Measurements from ENCODE around the gene STAM2. TPM values are rescaled to one million over a fixed set of nuclear protein-coding genes. Genes with fewer than 3 reads are reported as not detected.
A peak's percentile ranks its signal among the peaks of the same experiment; 100 is the strongest.
"Not testable (repeated sequence)": the region's sequence is repeated elsewhere in the genome, so short reads cannot be mapped to it uniquely, and the experiment has no call there.

STAM2 gene
- total RNA-seq, 2 donors from 2014 or later, result 26.8 to 27.3 TPM

GRCh38 chr2:152167065-152167464 is 8.5 kb downstream of the STAM2 start:
- Histone ChIP-seq H3K9me3 (no peaks in the 10 kb centered on the region), H3K36me3 (no peaks in the 10 kb centered on the region), H3K27me3 (no peaks in the 10 kb centered on the region), H3K4me3 (no peak overlapping the region), H3K4me1 (peaks cover 0 to 38% of the 10 kb centered on the region in 2 donors), H3K27ac (peak overlapping the region; percentile 3 to 12)
- no peak for TF ChIP-seq CTCF (IDR thresholded peaks at IDR 0.05)
- no peak for DNase-seq (ENCODE audit: low spot score)

GRCh38 chr2:152166633-152167032 is 8.9 kb downstream of the STAM2 start:
- peak overlapping the region; percentile 3 to 18 for H3K27ac ChIP-seq
- no peaks in the 10 kb centered on the region for H3K27me3 ChIP-seq
- TF ChIP-seq CTCF (IDR thresholded peaks at IDR 0.05), result no peak
- no peak for DNase-seq (ENCODE audit: low spot score)
- no peaks in the 10 kb centered on the region for H3K9me3 ChIP-seq
- H3K36me3 ChIP-seq, result no peaks in the 10 kb centered on the region
- H3K4me3 ChIP-seq, result no peak overlapping the region
- peaks cover 0 to 34% of the 10 kb centered on the region in 2 donors for H3K4me1 ChIP-seq

GRCh38 chr2:152165780-152166179 is 9.8 kb downstream of the STAM2 start:
- Histone ChIP-seq H3K36me3 (no peaks in the 10 kb centered on the region), H3K4me1 (peaks cover 0 to 26% of the 10 kb centered on the region in 2 donors), H3K27me3 (no peaks in the 10 kb centered on the region), H3K27ac (no peak overlapping the region), H3K9me3 (no peaks in the 10 kb centered on the region), H3K4me3 (no peak overlapping the region)
- no peak for DNase-seq (ENCODE audit: low spot score)
- TF ChIP-seq CTCF (IDR thresholded peaks at IDR 0.05), result no peak

GRCh38 chr2:152165306-152165705 is 10.3 kb downstream of the STAM2 start:
- H3K4me3 ChIP-seq, result no peak overlapping the region
- no peaks in the 10 kb centered on the region for H3K27me3 ChIP-seq
- no peak overlapping the region for H3K27ac ChIP-seq
- no peak for TF ChIP-seq CTCF (IDR thresholded peaks at IDR 0.05)
- H3K36me3 ChIP-seq, result no peaks in the 10 kb centered on the region
- no peak for DNase-seq (ENCODE audit: low spot score)
- peaks cover 0 to 25% of the 10 kb centered on the region in 2 donors for H3K4me1 ChIP-seq
- no peaks in the 10 kb centered on the region for H3K9me3 ChIP-seq

- not testable (repeated sequence) for H3K27me3 ChIP-seq; H3K9me3 ChIP-seq; H3K4me3 ChIP-seq; H3K36me3 ChIP-seq; H3K27ac ChIP-seq; DNase-seq (ENCODE audit: low spot score)
- H3K4me1 ChIP-seq, result peaks cover 0 to 25% of the 10 kb centered on the region in 2 donors
These were observed 11.9 kb downstream of the STAM2 start for GRCh38 chr2:152163669-152164068.

GRCh38 chr2:152162141-152162540 is 13.4 kb downstream of the STAM2 start:
- Histone ChIP-seq H3K27me3 (no peaks in the 10 kb centered on the region), H3K9me3 (no peaks in the 10 kb centered on the region), H3K27ac (no peak overlapping the region), H3K4me3 (no peak overlapping the region), H3K36me3 (no peaks in the 10 kb centered on the region), H3K4me1 (peaks cover 0 to 19% of the 10 kb centered on the region in 2 donors)
- no peak for DNase-seq (ENCODE audit: low spot score)
- no peak for TF ChIP-seq CTCF (IDR thresholded peaks at IDR 0.05)
